ENCODE results near the gene PACSIN1.

DNA sequence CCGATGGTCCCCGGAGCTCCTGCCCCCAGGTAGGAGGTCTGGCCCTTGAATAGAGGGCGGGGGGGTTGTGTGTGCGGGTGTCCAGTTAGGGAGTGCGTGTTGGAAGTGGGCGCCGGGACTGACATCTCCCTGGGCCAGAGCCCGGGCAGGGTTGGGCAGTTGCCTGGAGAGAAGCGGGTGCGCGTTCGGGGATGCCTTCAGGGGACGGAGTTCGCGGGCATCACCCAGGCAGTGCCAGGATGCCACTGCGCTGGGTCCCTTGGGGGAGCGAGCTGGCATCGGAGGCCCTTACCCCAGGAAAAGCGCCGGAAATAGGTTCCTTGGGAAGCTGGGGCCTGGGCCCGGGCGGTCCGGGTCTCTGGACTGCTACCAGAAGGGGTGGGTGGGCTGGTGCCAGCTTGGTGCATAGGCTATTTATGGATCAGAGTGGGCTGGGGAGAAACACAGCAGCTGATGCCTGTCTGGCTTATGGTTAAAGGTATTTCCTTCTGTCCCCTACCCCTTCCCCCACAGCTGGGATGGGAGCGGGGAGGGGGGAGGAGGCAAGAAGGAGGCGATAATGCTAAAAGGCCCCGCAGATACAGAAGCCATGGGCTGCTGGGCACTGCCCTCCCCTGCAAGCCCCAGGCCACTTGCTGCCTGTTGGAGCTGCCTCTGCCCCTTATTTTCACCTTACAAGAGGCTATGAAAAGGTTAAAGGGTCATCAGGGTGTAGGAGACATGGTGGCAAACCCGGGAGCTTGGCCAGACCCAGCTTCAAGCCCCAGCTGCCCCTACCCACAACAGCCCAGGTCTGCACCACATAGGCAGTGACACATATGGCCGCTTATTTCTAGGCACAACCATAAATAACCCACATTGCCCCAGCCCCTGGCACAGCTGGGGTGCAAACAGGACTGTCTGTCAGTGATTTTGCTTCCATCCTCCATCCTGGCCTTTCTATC lies 638 bp downstream of the PACSIN1 start:
- TF ChIP-seq CTCF (optimal IDR thresholded peaks at IDR 0.05 in 1 of 3, IDR thresholded peaks at IDR 0.05 in 1 of 3, conservative IDR thresholded peaks at IDR 0.05 in 1 of 3; ENCODE audit: extremely low read depth in 1 of 3, insufficient read depth in 2 of 3, low read length in 3 of 3): no peak
- TF ChIP-seq EZH2 (IDR thresholded peaks at IDR 0.05; ENCODE audit: low read length): no peak

Measured in keratinocyte (primary cell).